Transverse colon (tissue), 4 donors: ENCODE measurements around the gene ATP5ME. TPM values are rescaled to one million over a fixed set of nuclear protein-coding genes. Genes with fewer than 3 reads are reported as not detected.

ENCODE experiments used
- DNase-seq: peaks from one replicate; pipeline ENCODE4 v3.0.0-alpha.2; 2019
- H3K27ac ChIP-seq, 4 donors: fragments of 200-600 bp; sonication (generic); 2 replicates each; pipeline ENCODE4 v1.5.1; 2016 to 2018; ENCODE audit warnings: inconsistent platforms in 4 of 4
- H3K27me3 ChIP-seq: fragments of 200-600 bp; sonication (generic); 2 replicates; pipeline ENCODE4 v1.5.1; 2017; ENCODE audit warnings: inconsistent platforms
- H3K36me3 ChIP-seq, 4 donors: fragments of 200-600 bp; sonication (generic); 2 replicates each; pipeline ENCODE4 v1.5.1; 2017 to 2019; ENCODE audit warnings: inconsistent platforms in 4 of 4
- H3K4me1 ChIP-seq, 4 donors: fragments of 200-600 bp; sonication (generic); 2 replicates each; pipeline ENCODE4 v1.5.1; 2017 to 2020; ENCODE audit warnings: inconsistent platforms in 4 of 4
- H3K4me3 ChIP-seq, 4 donors: fragments of 200-600 bp; sonication (generic); 1 replicate in 1 of 4; 2 replicates in 3 of 4; pipeline versions ENCODE4 v1.5.1 to v1.6.1; 2017 to 2019; ENCODE audit warnings: inconsistent platforms in 4 of 4
- H3K9me3 ChIP-seq, 2 donors: fragments of 200-600 bp; sonication (generic); 2 replicates each; pipeline ENCODE4 v1.5.1; 2017 to 2019; ENCODE audit warnings: inconsistent platforms in 2 of 2
- CTCF ChIP-seq, 5 experiments: fragments of 200-600 bp in 3 of 5; fragments of 450-650 bp in 2 of 5; sonication (generic) in 3 of 5; IDR thresholded peaks; 1 replicate in 2 of 5; 2 replicates in 3 of 5; pipeline ENCODE4 v1.5.1; 2016 to 2017; ENCODE audit warnings: antibody characterized with exemption in 5 of 5, inconsistent platforms in 3 of 5, mild to moderate bottlenecking in 2 of 5, moderate library complexity in 1 of 5
- EP300 ChIP-seq: sonication (generic); formaldehyde crosslinking; IDR thresholded peaks from one replicate; pipeline ENCODE4 v1.6.1; 2017; ENCODE audit warnings: antibody characterized with exemption, low read depth
- POLR2A ChIP-seq: fragments of 450-650 bp; IDR thresholded peaks from one replicate; pipeline ENCODE4 v1.6.1; 2016; ENCODE audit warnings: antibody characterized with exemption, mild to moderate bottlenecking, moderate library complexity
- POLR2AphosphoS5 ChIP-seq, 3 donors: sonication (generic); formaldehyde crosslinking; IDR thresholded peaks; one replicate each; pipeline ENCODE4 v1.6.1; 2016; ENCODE audit warnings: antibody characterized with exemption in 3 of 3
- WGBS, 2 donors: methylation state at CpG; one replicate each; pipeline ENCODE4 v1.1.5; 2018; ENCODE audit warnings: low coverage in 1 of 2; 5-methylcytosine and 5-hydroxymethylcytosine counted together
- in situ Hi-C, 4 donors: fragments of 200-750 bp; cut with MboI; loops; one replicate each; pipeline versions ENCODE4 v1.15.0 to v1.15.1; 2017; ENCODE audit warnings: low sequenced_read_pairs in 3 of 4, low pct_ligation_motif_present in 1 of 4, low pct_unique_long_range_greater_than_20kb in 1 of 4
- intact Hi-C: fragments of 100-400 bp; cut with DNase I; formaldehyde crosslinking; loops from one replicate; pipeline ENCODE4 v1.15.1; 2023; ENCODE audit warnings: low total_unique reads
- total RNA-seq, 4 donors: library from RNA; depleted of rRNA; stranded (reverse); fragments of >200 nt; gene quantifications; one replicate each; pipeline ENCODE4 v1.1.0, GENCODE V29; 2016

ATP5ME gene
- total RNA-seq, 4 donors from 2014 or later = 52.0 to 152 (median 148) TPM; not detected in 1

DNA sequence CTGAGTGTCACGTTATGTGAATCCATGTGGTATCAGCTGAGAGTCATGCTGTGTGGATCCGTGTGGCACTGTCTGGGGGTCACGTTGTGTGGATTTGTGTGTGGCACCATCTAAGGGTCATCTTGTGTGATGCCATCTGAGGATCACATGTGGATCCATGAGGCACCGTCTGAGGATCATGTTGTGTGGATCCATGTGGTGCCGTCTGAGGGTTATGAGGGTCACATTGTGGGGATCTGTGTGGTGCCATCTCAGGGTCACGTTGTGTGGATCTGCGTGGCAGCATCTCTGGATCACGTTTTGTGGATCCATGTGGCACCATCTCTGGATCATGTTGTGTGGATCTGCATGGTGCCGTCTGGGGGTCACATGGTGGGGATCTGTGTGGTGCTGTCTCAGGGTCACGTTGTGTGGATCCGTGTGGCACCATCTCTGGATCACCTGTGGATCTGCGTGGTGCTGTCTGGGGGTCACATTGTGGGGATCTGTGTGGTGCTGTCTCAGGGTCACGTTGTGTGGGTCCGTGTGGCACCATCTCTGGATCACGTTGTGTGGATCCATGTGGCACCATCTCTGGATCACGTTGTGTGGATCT lies 41.8 kb downstream of the ATP5ME start:
- Histone ChIP-seq H3K36me3 (no peaks in the 10 kb centered on the region), H3K27ac (no peak overlapping the region), H3K27me3 (peaks cover 8% of the 10 kb centered on the region), H3K4me1 (no peaks in the 10 kb centered on the region), H3K9me3 (no peaks in the 10 kb centered on the region), H3K4me3 (no peak overlapping the region)
- intact Hi-C loops = no loop called here
- no peak for DNase-seq
- no peak for TF ChIP-seq EP300
- no peak for TF ChIP-seq POLR2A
- no peak for TF ChIP-seq CTCF (IDR thresholded peaks at IDR 0.05)
- no peak for TF ChIP-seq POLR2AphosphoS5 (IDR thresholded peaks at IDR 0.05)
- in situ Hi-C loops = no loop called here
- WGBS, 2 donors = 87% methylated on average over 16 of the region's 16 CpGs; no CpG with 5 or more reads in 1 of the 2 donors

GRCh38 chr4:630656-631055 lies 43.4 kb downstream of the ATP5ME start:
- Histone ChIP-seq H3K27me3 (peaks cover 8% of the 10 kb centered on the region), H3K4me3 (no peak overlapping the region), H3K27ac (no peak overlapping the region), H3K36me3 (no peaks in the 10 kb centered on the region), H3K4me1 (no peaks in the 10 kb centered on the region), H3K9me3 (no peaks in the 10 kb centered on the region)
- 62 to 85% methylated on average over 2 to 9 of the region's 9 CpGs for WGBS, 2 donors
- in situ Hi-C loops (no loop called here), intact Hi-C loops (no loop called here)
- DNase-seq = no peak
- no peak for TF ChIP-seq POLR2A
- no peak for TF ChIP-seq POLR2AphosphoS5 (IDR thresholded peaks at IDR 0.05)
- no peak for TF ChIP-seq CTCF (IDR thresholded peaks at IDR 0.05)
- TF ChIP-seq EP300 = no peak

- in situ Hi-C loops = no loop called here
- intact Hi-C loops = no loop called here
- TF ChIP-seq POLR2A = no peak
- TF ChIP-seq CTCF (IDR thresholded peaks at IDR 0.05) = no peak
- no peak for TF ChIP-seq EP300
- no peak for TF ChIP-seq POLR2AphosphoS5 (IDR thresholded peaks at IDR 0.05)
- Histone ChIP-seq H3K9me3 (no peaks in the 10 kb centered on the region), H3K4me3 (no peak overlapping the region), H3K4me1 (no peaks in the 10 kb centered on the region), H3K27ac (no peak overlapping the region), H3K36me3 (no peaks in the 10 kb centered on the region), H3K27me3 (peaks cover 8% of the 10 kb centered on the region)
- 47% methylated on average over 20 of the region's 20 CpGs; no CpG with 5 or more reads in 1 of the 2 donors for WGBS, 2 donors
- DNase-seq = no peak
These were observed 44.0 kb downstream of the ATP5ME start for GRCh38 chr4:629915-630641.

DNA sequence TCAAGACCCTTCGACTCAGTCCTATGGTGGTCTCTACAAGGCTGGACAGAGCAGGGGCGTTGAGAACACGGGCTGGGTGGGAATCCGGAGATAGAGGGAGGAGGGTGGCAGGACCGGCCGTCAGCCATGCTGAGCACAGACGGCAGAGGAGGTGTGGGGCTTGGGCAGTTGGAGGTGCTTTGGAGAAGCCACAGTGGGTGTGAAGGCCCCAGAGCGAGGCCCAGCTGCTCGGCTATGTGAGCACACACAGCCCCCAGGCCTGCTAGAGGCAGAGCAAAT lies 44.5 kb downstream of the ATP5ME start:
- no peak overlapping the region for H3K4me3 ChIP-seq
- in situ Hi-C loops (no loop called here), intact Hi-C loops (no loop called here)
- H3K9me3 ChIP-seq = no peaks in the 10 kb centered on the region
- WGBS, 2 donors = 76% methylated on average over 9 of the region's 9 CpGs; no CpG with 5 or more reads in 1 of the 2 donors
- no peaks in the 10 kb centered on the region for H3K4me1 ChIP-seq
- no peak for DNase-seq
- H3K27ac ChIP-seq = no peak overlapping the region
- H3K27me3 ChIP-seq = peaks cover 8% of the 10 kb centered on the region
- no peaks in the 10 kb centered on the region for H3K36me3 ChIP-seq
- no peak for TF ChIP-seq EP300
